NCI-H2107 treated with DMSO at 0.1 percent for 48 hours (cell line): ENCODE data around the gene RAB26.
A peak's percentile ranks its signal among the peaks of the same experiment; 100 is the strongest.

Experiments used
- DNase-seq: peaks from one replicate; lab custom pipeline; 2025; ENCODE audit not compliant: unreplicated experiment; lab: John Stamatoyannopoulos, UW

RAB26 gene

GRCh38 chr16:2178321-2179106 lies 30.1 kb downstream of the RAB26 start:
- no peak for DNase-seq

- DNase-seq, result no peak
Measured at GRCh38 chr16:2179107-2179501, 30.7 kb downstream of the RAB26 start.

- DNase-seq, result no peak
Measured at GRCh38 chr16:2179576-2179975, 31.2 kb downstream of the RAB26 start.

- no peak for DNase-seq
Measured at GRCh38 chr16:2180461-2180860, 32.0 kb downstream of the RAB26 start.

- DNase-seq, result no peak
Measured at GRCh38 chr16:2180962-2181923, 32.8 kb downstream of the RAB26 start.

- DNase-seq, result no peak
Measured at GRCh38 chr16:2181952-2182351, 33.5 kb downstream of the RAB26 start.

GRCh38 chr16:2183671-2184070 lies 35.2 kb downstream of the RAB26 start:
- no peak for DNase-seq

GRCh38 chr16:2184346-2184745 lies 35.9 kb downstream of the RAB26 start:
- no peak for DNase-seq

GRCh38 chr16:2184962-2185361 lies 36.5 kb downstream of the RAB26 start:
- DNase-seq, result no peak

- no peak for DNase-seq
Measured at GRCh38 chr16:2186064-2186463, 37.6 kb downstream of the RAB26 start.

- DNase-seq, result no peak
Measured at GRCh38 chr16:2186505-2186904, 38.1 kb downstream of the RAB26 start.

GRCh38 chr16:2187212-2187611 lies 38.8 kb downstream of the RAB26 start:
- no peak for DNase-seq

- DNase-seq, result no peak
Measured at GRCh38 chr16:2188395-2188794, 40.0 kb downstream of the RAB26 start.

GRCh38 chr16:2189252-2189893 lies 40.9 kb downstream of the RAB26 start:
- no peak for DNase-seq

- DNase-seq, result no peak
Measured at GRCh38 chr16:2190002-2190658, 41.7 kb downstream of the RAB26 start.

GRCh38 chr16:2190659-2191445 lies 42.4 kb downstream of the RAB26 start:
- no peak for DNase-seq

- no peak for DNase-seq
Measured at GRCh38 chr16:2191446-2191706, 43.0 kb downstream of the RAB26 start.

- DNase-seq, result no peak
Measured at GRCh38 chr16:2194166-2194834, 45.9 kb downstream of the RAB26 start.

GRCh38 chr16:2194852-2195321 lies 46.5 kb downstream of the RAB26 start:
- DNase-seq, result peak; percentile 47
